Transverse colon (tissue), 4 donors: ENCODE results near the gene RAB6B. TPM values are rescaled to one million over a fixed set of nuclear protein-coding genes. Genes with fewer than 3 reads are reported as not detected.

Source experiments
- DNase-seq: peaks from one replicate; pipeline ENCODE4 v3.0.0-alpha.2; 2019
- H3K27ac ChIP-seq, 4 donors: fragments of 200-600 bp; sonication (generic); 2 replicates each; pipeline ENCODE4 v1.5.1; 2016 to 2018; ENCODE audit warnings: inconsistent platforms in 4 of 4
- H3K27me3 ChIP-seq: fragments of 200-600 bp; sonication (generic); 2 replicates; pipeline ENCODE4 v1.5.1; 2017; ENCODE audit warnings: inconsistent platforms
- H3K36me3 ChIP-seq, 4 donors: fragments of 200-600 bp; sonication (generic); 2 replicates each; pipeline ENCODE4 v1.5.1; 2017 to 2019; ENCODE audit warnings: inconsistent platforms in 4 of 4
- H3K4me1 ChIP-seq, 4 donors: fragments of 200-600 bp; sonication (generic); 2 replicates each; pipeline ENCODE4 v1.5.1; 2017 to 2020; ENCODE audit warnings: inconsistent platforms in 4 of 4
- H3K4me3 ChIP-seq, 4 donors: fragments of 200-600 bp; sonication (generic); 1 replicate in 1 of 4; 2 replicates in 3 of 4; pipeline versions ENCODE4 v1.5.1 to v1.6.1; 2017 to 2019; ENCODE audit warnings: inconsistent platforms in 4 of 4
- H3K9me3 ChIP-seq, 2 donors: fragments of 200-600 bp; sonication (generic); 2 replicates each; pipeline ENCODE4 v1.5.1; 2017 to 2019; ENCODE audit warnings: inconsistent platforms in 2 of 2
- EP300 ChIP-seq: sonication (generic); formaldehyde crosslinking; IDR thresholded peaks from one replicate; pipeline ENCODE4 v1.6.1; 2017; ENCODE audit warnings: antibody characterized with exemption, low read depth
- POLR2A ChIP-seq: fragments of 450-650 bp; IDR thresholded peaks from one replicate; pipeline ENCODE4 v1.6.1; 2016; ENCODE audit warnings: antibody characterized with exemption, mild to moderate bottlenecking, moderate library complexity
- POLR2AphosphoS5 ChIP-seq, 3 donors: sonication (generic); formaldehyde crosslinking; IDR thresholded peaks; one replicate each; pipeline ENCODE4 v1.6.1; 2016; ENCODE audit warnings: antibody characterized with exemption in 3 of 3
- WGBS, 2 donors: methylation state at CpG; one replicate each; pipeline ENCODE4 v1.1.5; 2018; ENCODE audit warnings: low coverage in 1 of 2; 5-methylcytosine and 5-hydroxymethylcytosine counted together
- in situ Hi-C, 4 donors: fragments of 200-750 bp; cut with MboI; loops; one replicate each; pipeline versions ENCODE4 v1.15.0 to v1.15.1; 2017; ENCODE audit warnings: low sequenced_read_pairs in 3 of 4, low pct_ligation_motif_present in 1 of 4, low pct_unique_long_range_greater_than_20kb in 1 of 4
- intact Hi-C: fragments of 100-400 bp; cut with DNase I; formaldehyde crosslinking; loops from one replicate; pipeline ENCODE4 v1.15.1; 2023; ENCODE audit warnings: low total_unique reads
- total RNA-seq, 4 donors: library from RNA; depleted of rRNA; stranded (reverse); fragments of >200 nt; gene quantifications; one replicate each; pipeline ENCODE4 v1.1.0, GENCODE V29; 2016
- TF ChIP-seq, protein P1 (sequence below), 5 experiments: fragments of 200-600 bp in 3 of 5; fragments of 450-650 bp in 2 of 5; sonication (generic) in 3 of 5; IDR thresholded peaks; 1 replicate in 2 of 5; 2 replicates in 3 of 5; pipeline ENCODE4 v1.5.1; 2016 to 2017; ENCODE audit warnings: antibody characterized with exemption in 5 of 5, inconsistent platforms in 3 of 5, mild to moderate bottlenecking in 2 of 5, moderate library complexity in 1 of 5

The RAB6B gene
- total RNA-seq, 4 donors from 2014 or later, result 1.2 to 4.8 (median 2.2) TPM

DNA sequence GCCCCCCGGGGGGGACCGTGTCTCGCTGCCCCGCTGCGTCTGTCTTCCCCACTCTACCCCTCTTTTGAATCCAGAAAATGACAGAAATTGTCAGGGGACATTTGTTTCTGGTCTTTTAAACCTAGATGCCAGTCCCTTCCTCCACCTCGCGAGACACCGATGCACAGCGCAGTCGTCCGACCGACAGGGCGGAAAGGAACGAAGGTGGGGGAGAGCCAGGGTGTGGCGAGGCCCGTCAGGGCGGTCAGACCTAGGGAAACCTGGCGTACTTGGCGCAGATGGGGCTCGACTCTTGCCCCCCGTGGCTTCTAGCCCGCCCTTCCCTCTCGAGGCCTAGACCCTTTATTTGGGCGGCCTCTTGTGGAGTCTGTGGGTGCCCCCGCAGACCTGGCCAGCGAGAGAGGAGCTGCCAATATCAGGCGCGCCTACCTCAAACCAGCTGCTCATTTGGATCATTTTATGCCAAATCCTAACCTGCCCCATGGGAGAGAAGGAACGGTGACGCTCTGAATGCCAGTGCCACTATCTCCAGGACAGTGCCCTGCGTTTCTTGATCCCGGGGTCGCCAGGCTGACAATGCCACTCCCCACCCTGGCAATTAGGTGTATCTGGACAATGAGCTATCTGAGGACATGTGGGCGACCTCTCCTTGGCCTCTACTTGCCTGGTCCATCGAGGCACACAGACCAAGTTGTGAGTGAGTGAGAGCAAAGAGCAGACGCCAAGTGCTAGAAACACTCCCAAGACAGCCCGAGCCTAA lies 500 bp upstream of the RAB6B start:
- no peak for DNase-seq
- no peak for TF ChIP-seq EP300
- peak overlapping the region; percentile 38 to 60 (median 50) for H3K4me3 ChIP-seq
- in situ Hi-C loops, result no loop called here
- peaks cover 35% of the 10 kb centered on the region for H3K27me3 ChIP-seq
- H3K36me3 ChIP-seq, result no peaks in the 10 kb centered on the region
- no peaks in the 10 kb centered on the region for H3K9me3 ChIP-seq
- 0 to 23% methylated on average over 1 to 34 of the region's 37 CpGs for WGBS, 2 donors
- peaks cover 5 to 14% (median 12%) of the 10 kb centered on the region in 4 donors for H3K4me1 ChIP-seq
- intact Hi-C loops, result no loop called here
- H3K27ac ChIP-seq, result no peak overlapping the region

DNA sequence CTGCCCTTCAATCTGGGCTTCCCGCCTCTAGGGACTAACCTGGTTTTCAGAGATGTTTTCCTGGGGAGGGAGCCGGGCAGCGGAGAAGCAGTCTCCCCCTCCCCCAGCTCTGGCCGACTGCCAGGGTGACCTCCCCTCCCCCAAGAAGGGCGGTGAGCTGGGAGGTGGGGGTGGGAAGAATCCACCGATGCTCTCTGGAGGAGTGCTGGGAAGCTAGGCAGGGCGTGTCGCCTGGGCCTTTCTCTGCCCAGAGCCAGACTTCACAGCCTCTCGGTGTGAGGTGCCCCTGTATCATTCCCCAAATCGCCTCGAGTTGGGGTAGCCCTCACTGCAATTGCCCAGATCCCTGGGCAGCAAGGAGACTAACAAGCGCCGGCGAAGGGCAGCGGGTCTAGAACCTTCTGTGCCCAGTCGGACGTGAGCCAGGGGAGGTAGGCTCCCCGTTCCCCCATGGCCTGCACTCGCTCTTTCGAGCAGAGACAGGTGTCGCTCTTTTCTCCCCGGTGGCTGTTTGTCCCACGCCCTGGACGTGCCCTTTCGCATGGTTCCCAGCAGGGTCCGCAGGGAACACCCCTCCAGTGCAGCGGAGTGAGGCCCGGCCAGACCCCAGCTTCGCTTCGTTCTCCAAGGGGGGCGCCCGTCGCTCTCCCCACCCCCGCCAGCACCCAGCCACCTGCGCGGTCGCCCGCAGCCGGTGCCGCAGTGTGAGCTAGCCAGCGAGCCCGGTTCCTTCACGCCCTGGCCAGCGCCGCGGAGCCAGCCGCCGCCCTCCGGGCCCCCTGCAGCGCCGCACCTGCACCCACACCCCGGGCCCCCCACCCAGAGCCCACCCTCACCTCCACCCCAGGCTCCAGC lies 1.1 kb downstream of the RAB6B start:
- in situ Hi-C loops, result no loop called here
- WGBS, 2 donors, result 9 to 15% methylated on average over 9 to 50 of the region's 52 CpGs
- Histone ChIP-seq H3K4me1 (peaks cover 5 to 14% (median 12%) of the 10 kb centered on the region in 4 donors), H3K36me3 (no peaks in the 10 kb centered on the region), H3K4me3 (peak overlapping the region; percentile 38 to 60 (median 50)), H3K9me3 (no peaks in the 10 kb centered on the region), H3K27me3 (peaks cover 35% of the 10 kb centered on the region), H3K27ac (no peak overlapping the region)
- no peak for DNase-seq
- TF ChIP-seq POLR2A (no peak), POLR2AphosphoS5 (IDR thresholded peaks at IDR 0.05) (no peak), EP300 (no peak)
- TF ChIP-seq, protein P1, sequence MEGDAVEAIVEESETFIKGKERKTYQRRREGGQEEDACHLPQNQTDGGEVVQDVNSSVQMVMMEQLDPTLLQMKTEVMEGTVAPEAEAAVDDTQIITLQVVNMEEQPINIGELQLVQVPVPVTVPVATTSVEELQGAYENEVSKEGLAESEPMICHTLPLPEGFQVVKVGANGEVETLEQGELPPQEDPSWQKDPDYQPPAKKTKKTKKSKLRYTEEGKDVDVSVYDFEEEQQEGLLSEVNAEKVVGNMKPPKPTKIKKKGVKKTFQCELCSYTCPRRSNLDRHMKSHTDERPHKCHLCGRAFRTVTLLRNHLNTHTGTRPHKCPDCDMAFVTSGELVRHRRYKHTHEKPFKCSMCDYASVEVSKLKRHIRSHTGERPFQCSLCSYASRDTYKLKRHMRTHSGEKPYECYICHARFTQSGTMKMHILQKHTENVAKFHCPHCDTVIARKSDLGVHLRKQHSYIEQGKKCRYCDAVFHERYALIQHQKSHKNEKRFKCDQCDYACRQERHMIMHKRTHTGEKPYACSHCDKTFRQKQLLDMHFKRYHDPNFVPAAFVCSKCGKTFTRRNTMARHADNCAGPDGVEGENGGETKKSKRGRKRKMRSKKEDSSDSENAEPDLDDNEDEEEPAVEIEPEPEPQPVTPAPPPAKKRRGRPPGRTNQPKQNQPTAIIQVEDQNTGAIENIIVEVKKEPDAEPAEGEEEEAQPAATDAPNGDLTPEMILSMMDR (IDR thresholded peaks at IDR 0.05), result no peak
- intact Hi-C loops, result no loop called here

DNA sequence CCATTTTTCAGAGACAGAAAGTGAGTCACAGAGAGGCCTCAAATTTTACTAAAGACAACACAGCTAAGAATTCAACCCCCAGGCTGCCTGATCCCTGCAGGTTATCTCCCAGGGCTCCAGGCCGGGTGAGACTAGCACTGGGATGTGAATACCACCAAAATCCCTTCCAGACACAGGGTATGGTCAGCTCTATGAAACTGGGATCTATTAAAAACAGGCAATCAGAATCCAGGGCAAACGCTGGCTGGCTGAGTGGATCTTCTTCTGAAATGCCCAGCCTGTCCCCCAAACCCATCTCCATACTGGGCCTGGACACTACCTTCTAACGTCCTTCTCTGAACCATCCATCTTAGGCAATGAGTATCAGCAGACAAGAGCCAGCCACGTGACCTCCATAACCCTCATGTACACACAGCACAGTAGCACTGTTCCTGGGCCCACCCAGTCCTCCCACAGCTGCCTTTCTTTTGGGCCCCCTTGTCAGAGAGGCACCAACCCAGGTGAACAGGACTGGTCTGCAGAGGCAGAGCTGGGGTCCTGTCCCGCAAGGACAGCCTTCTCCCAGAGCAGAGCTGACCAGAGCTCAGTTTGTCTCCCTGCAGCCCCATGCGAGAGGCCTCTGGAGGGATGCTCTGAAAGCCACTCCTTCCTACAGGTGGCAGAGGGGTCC lies 1.9 kb downstream of the RAB6B start:
- no peaks in the 10 kb centered on the region for H3K36me3 ChIP-seq
- in situ Hi-C loops, result no loop called here
- DNase-seq, result no peak
- no peak overlapping the region for H3K27ac ChIP-seq
- intact Hi-C loops, result no loop called here
- H3K4me3 ChIP-seq, result no peak overlapping the region
- H3K4me1 ChIP-seq, result peaks cover 5 to 14% (median 12%) of the 10 kb centered on the region in 4 donors
- TF ChIP-seq, protein P1 (IDR thresholded peaks at IDR 0.05), result no peak
- TF ChIP-seq POLR2A, result no peak
- no peak for TF ChIP-seq POLR2AphosphoS5 (IDR thresholded peaks at IDR 0.05)
- no peak for TF ChIP-seq EP300
- 80 to 91% methylated on average over 1 to 6 of the region's 6 CpGs for WGBS, 2 donors
- H3K27me3 ChIP-seq, result peaks cover 35% of the 10 kb centered on the region
- no peaks in the 10 kb centered on the region for H3K9me3 ChIP-seq

DNA sequence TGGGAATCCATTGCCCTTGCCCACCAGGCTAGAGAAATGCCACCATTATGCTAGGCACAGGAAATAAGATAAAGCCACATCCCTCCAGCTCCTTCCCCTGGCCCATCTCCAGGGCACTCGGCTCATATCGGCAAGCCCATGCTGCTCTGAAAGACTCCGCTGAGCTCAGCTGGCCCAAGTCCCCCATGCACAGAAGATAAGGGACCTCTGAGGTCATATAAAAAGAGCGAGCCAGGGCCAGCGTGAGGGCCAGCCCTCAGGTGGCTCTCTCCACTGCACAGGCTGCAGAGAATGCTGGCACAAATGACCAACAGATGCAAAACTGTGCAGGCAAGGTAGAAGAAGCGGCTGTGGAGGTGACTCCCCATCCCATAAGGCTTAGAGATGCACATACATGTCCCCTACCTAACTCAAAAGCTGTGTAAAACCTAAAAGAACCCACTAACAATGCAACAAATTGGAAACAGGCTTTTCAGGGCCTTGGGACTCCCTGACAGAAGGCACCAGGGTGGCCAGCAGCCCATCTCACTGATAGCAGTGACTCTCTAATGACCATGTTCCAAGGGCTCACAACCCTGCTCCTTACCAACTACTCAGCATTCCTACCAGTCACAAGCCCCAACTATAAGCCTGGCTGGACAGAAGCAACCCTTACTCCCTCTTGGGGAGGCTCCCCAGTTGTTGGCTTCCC lies 3.0 kb downstream of the RAB6B start:
- H3K27ac ChIP-seq, result no peak overlapping the region
- TF ChIP-seq, protein P1 (IDR thresholded peaks at IDR 0.05), result no peak
- TF ChIP-seq POLR2AphosphoS5 (IDR thresholded peaks at IDR 0.05), result no peak
- no peak for TF ChIP-seq POLR2A
- TF ChIP-seq EP300, result no peak
- no peaks in the 10 kb centered on the region for H3K36me3 ChIP-seq
- no peak for DNase-seq
- H3K4me1 ChIP-seq, result peaks cover 5 to 14% (median 12%) of the 10 kb centered on the region in 4 donors
- intact Hi-C loops, result no loop called here
- WGBS, 2 donors, result 84% methylated on average over 6 of the region's 6 CpGs; no CpG with 5 or more reads in 1 of the 2 donors
- H3K9me3 ChIP-seq, result no peaks in the 10 kb centered on the region
- no peak overlapping the region for H3K4me3 ChIP-seq
- peaks cover 35% of the 10 kb centered on the region for H3K27me3 ChIP-seq
- in situ Hi-C loops, result no loop called here
